Measurements from ENCODE around the gene ADCYAP1R1. TPM values are rescaled to one million over a fixed set of nuclear protein-coding genes. Genes with fewer than 3 reads are reported as not detected.
A peak's percentile ranks its signal among the peaks of the same experiment; 100 is the strongest.

ADCYAP1R1 gene
- polyA plus RNA-seq, 3 donors = not detected

- TF ChIP-seq CTCF (IDR thresholded peaks at IDR 0.05) = no peak
- Histone ChIP-seq H3K79me2 (ENCODE audit: insufficient read depth, low read length) (no peaks in the 10 kb centered on the region), H3K27ac (ENCODE audit: low read depth in 1 of 2, low read length in 2 of 2) (no peak overlapping the region), H3K4me3 (replicated peaks in 1 of 3; ENCODE audit: low read depth in 2 of 3, low read length in 3 of 3) (no peak overlapping the region), H4K20me1 (ENCODE audit: insufficient read depth, low read length) (no peaks in the 10 kb centered on the region), H3K9me3 (replicated peaks in 1 of 2; ENCODE audit: control insufficient read depth in 1 of 2, insufficient read depth in 1 of 2, low read length in 2 of 2) (no peaks in the 10 kb centered on the region), H3K36me3 (replicated peaks in 1 of 2; ENCODE audit: control insufficient read depth in 1 of 2, insufficient read depth in 2 of 2, low read length in 2 of 2) (no peaks in the 10 kb centered on the region), H3K27me3 (ENCODE audit: control insufficient read depth in 2 of 2, insufficient read depth in 2 of 2, low read length in 2 of 2) (peaks cover 0 to 3% of the 10 kb centered on the region in 2 donors), H3K9ac (ENCODE audit: insufficient read depth, low read length, poor library complexity, severe bottlenecking) (no peak overlapping the region), H3K4me1 (ENCODE audit: control insufficient read depth in 1 of 2, insufficient read depth in 2 of 2, low read length in 2 of 2) (no peaks in the 10 kb centered on the region), H3K4me2 (replicated peaks; ENCODE audit: extremely low read depth, low read length, poor library complexity, severe bottlenecking) (no peak overlapping the region), H2AFZ (ENCODE audit: insufficient read depth, low read depth, low read length, poor library complexity, severe bottlenecking) (no peak overlapping the region)
- H3K27ac Mint-ChIP-seq = no peak overlapping the region
- WGBS (ENCODE audit: insufficient coverage) = 92% methylated on average over 6 of the region's 8 CpGs
- H3K4me1 Mint-ChIP-seq = no peaks in the 10 kb centered on the region
- H3K9me3 Mint-ChIP-seq = no peaks in the 10 kb centered on the region
- intact Hi-C loops (cut with micrococcal nuclease) = no loop called here
- no peak overlapping the region for H3K4me3 Mint-ChIP-seq
- H3K27me3 Mint-ChIP-seq (ENCODE audit: low read depth in 3 of 3) = peaks cover 11 to 20% (median 12%) of the 10 kb centered on the region in 3 donors
- H3K36me3 Mint-ChIP-seq = no peaks in the 10 kb centered on the region
- no peak for DNase-seq
Measured at GRCh38 chr7:31059551-31059950, 7.4 kb downstream of the ADCYAP1R1 start.

DNA sequence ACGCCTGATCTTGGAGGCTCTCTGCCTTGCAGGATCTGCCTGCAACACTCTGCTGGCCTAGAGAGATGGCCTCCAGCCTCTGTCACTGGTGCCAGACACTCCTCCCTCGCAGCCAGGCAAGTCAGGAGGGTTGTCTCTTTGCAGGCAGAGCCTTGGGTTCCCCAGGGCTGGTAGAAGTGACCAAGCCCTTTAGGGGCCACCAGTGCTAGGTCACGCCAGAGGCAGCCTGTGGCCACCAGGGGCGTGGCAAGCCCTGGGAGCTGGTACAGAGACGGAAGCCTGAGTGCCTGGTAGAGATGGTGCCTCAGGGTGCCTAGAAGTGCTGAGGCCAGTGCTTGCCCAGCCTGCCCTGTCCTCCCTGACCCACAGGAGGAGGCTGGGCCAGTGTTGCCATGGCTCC lies 9.1 kb downstream of the ADCYAP1R1 start:
- Mint-ChIP-seq H3K36me3 (no peaks in the 10 kb centered on the region), H3K4me1 (no peaks in the 10 kb centered on the region), H3K4me3 (no peak overlapping the region), H3K9me3 (peaks cover 0 to under 1% (median 0%) of the 10 kb centered on the region in 7 donors), H3K27ac (peak overlapping the region in 1 of 7 donors; percentile 30), H3K27me3 (ENCODE audit: low read depth in 3 of 3) (peaks cover 6 to 13% (median 6%) of the 10 kb centered on the region in 3 donors)
- Histone ChIP-seq H2AFZ (ENCODE audit: insufficient read depth, low read depth, low read length, poor library complexity, severe bottlenecking) (no peak overlapping the region), H3K36me3 (replicated peaks in 1 of 2; ENCODE audit: control insufficient read depth in 1 of 2, insufficient read depth in 2 of 2, low read length in 2 of 2) (no peaks in the 10 kb centered on the region), H3K4me3 (replicated peaks in 1 of 3; ENCODE audit: low read depth in 2 of 3, low read length in 3 of 3) (no peak overlapping the region), H3K27me3 (ENCODE audit: control insufficient read depth in 2 of 2, insufficient read depth in 2 of 2, low read length in 2 of 2) (no peaks in the 10 kb centered on the region), H4K20me1 (ENCODE audit: insufficient read depth, low read length) (no peaks in the 10 kb centered on the region), H3K9me3 (replicated peaks in 1 of 2; ENCODE audit: control insufficient read depth in 1 of 2, insufficient read depth in 1 of 2, low read length in 2 of 2) (no peaks in the 10 kb centered on the region), H3K79me2 (ENCODE audit: insufficient read depth, low read length) (no peaks in the 10 kb centered on the region), H3K4me1 (ENCODE audit: control insufficient read depth in 1 of 2, insufficient read depth in 2 of 2, low read length in 2 of 2) (no peaks in the 10 kb centered on the region), H3K4me2 (replicated peaks; ENCODE audit: extremely low read depth, low read length, poor library complexity, severe bottlenecking) (no peak overlapping the region), H3K27ac (ENCODE audit: low read depth in 1 of 2, low read length in 2 of 2) (no peak overlapping the region), H3K9ac (ENCODE audit: insufficient read depth, low read length, poor library complexity, severe bottlenecking) (no peak overlapping the region)
- DNase-seq = no peak
- WGBS (ENCODE audit: insufficient coverage) = 92% methylated on average over 5 of the region's 5 CpGs
- intact Hi-C loops (cut with micrococcal nuclease) = no loop called here
- TF ChIP-seq CTCF (IDR thresholded peaks at IDR 0.05) = no peak
